ENCODE results near the gene WNT3A.

GRCh38 chr1:228003461-228004330, 3.1 kb upstream of the WNT3A start:
- TF ChIP-seq, protein P1, sequence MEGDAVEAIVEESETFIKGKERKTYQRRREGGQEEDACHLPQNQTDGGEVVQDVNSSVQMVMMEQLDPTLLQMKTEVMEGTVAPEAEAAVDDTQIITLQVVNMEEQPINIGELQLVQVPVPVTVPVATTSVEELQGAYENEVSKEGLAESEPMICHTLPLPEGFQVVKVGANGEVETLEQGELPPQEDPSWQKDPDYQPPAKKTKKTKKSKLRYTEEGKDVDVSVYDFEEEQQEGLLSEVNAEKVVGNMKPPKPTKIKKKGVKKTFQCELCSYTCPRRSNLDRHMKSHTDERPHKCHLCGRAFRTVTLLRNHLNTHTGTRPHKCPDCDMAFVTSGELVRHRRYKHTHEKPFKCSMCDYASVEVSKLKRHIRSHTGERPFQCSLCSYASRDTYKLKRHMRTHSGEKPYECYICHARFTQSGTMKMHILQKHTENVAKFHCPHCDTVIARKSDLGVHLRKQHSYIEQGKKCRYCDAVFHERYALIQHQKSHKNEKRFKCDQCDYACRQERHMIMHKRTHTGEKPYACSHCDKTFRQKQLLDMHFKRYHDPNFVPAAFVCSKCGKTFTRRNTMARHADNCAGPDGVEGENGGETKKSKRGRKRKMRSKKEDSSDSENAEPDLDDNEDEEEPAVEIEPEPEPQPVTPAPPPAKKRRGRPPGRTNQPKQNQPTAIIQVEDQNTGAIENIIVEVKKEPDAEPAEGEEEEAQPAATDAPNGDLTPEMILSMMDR (IDR thresholded peaks at IDR 0.05) = no peak
- TF ChIP-seq POLR2A (IDR thresholded peaks at IDR 0.05) (no peak), EP300 (IDR thresholded peaks at IDR 0.05) (no peak)
